Measurements from ENCODE around the gene UROC1.

The UROC1 gene

DNA sequence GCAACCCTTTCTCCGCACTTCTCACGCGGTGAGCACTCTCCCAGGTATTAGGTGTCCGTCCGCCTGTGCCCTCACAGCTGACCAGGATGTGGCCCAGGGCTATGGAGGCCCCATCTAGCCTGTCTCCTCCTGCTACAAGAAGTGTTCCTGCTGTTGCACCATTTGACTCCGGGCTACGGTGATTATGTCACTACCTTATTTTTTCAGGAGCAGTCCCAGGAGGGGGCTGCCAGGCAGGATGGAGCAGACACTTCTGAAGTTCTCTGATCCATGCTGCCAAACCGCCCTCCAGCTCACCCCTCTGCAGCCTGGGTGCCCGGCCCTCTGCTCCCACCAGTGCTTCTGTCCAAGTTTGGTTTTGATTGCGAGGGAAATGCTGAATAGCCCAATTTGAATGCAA, 78.8 kb downstream of the UROC1 start:
- H3K4me3 ChIP-seq (ENCODE audit: low read depth, low read length) = no peak overlapping the region
- TF ChIP-seq, protein P1, sequence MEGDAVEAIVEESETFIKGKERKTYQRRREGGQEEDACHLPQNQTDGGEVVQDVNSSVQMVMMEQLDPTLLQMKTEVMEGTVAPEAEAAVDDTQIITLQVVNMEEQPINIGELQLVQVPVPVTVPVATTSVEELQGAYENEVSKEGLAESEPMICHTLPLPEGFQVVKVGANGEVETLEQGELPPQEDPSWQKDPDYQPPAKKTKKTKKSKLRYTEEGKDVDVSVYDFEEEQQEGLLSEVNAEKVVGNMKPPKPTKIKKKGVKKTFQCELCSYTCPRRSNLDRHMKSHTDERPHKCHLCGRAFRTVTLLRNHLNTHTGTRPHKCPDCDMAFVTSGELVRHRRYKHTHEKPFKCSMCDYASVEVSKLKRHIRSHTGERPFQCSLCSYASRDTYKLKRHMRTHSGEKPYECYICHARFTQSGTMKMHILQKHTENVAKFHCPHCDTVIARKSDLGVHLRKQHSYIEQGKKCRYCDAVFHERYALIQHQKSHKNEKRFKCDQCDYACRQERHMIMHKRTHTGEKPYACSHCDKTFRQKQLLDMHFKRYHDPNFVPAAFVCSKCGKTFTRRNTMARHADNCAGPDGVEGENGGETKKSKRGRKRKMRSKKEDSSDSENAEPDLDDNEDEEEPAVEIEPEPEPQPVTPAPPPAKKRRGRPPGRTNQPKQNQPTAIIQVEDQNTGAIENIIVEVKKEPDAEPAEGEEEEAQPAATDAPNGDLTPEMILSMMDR (IDR thresholded peaks at IDR 0.05; ENCODE audit: low read depth, low read length) = no peak

DNA sequence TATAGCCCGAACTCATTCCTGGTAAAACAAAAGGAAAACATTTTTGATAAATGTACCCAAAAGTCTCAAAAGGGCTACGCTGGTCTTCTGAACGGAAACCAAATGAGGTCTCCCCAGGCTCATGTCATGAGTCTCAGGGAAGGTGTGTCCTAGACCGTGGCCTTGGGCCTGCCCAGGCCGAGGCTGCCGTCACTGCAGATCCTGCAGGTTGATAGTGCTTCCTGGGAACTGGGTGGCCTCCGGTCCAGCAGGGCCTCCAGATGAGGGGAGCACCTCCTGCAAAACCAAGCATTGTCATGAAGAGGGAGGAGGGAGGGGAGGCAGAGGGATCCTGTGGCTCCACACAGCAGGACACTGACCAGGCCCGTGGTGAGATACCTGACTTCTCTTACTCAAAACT, 79.4 kb downstream of the UROC1 start:
- no peak overlapping the region for H3K4me3 ChIP-seq (ENCODE audit: low read depth, low read length)
- TF ChIP-seq, protein P1 (IDR thresholded peaks at IDR 0.05; ENCODE audit: low read depth, low read length) = no peak

DNA sequence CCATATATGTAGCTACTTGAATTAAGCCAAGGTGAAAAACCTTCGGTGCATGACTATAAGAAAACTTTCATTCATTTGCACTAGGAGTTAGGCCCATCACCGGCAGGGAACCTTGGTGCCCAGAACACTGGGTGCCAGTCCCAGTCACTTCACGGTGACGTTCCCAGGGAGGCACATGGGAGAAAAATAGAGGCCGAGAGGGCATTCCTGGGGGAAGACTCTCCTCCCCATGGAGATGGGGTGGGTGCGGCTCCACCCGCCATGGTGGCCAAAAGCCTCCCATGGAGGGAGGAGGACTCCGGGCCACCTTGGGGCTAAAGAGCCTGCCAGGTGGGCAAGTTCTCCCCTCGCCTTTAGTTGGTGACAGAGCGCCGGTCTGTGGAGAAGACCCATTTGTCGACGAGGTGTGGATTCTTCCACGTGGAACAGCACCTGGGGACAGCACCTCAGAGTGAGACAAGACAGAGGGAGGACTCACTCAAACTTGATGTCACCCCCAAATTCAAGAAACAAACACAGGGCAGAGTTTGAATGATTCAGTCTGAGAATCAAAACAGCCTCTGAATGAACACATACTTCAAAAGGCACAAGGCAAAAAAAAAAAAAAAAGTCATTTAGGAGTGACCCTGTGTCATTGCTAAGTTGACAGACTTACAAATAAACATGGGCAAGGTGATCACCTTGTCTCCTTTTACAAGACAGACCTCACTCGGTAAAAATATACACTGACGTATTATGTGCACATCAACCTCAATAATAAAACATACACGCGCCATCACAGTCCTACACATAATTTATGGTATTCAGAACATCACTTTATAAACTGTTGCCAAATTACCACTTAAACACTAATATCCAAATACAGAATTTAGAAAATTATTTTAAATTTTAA, 80.5 kb downstream of the UROC1 start:
- TF ChIP-seq, protein P1 (IDR thresholded peaks at IDR 0.05; ENCODE audit: low read depth, low read length) = no peak
- H3K4me3 ChIP-seq (ENCODE audit: low read depth, low read length) = no peak overlapping the region

DNA sequence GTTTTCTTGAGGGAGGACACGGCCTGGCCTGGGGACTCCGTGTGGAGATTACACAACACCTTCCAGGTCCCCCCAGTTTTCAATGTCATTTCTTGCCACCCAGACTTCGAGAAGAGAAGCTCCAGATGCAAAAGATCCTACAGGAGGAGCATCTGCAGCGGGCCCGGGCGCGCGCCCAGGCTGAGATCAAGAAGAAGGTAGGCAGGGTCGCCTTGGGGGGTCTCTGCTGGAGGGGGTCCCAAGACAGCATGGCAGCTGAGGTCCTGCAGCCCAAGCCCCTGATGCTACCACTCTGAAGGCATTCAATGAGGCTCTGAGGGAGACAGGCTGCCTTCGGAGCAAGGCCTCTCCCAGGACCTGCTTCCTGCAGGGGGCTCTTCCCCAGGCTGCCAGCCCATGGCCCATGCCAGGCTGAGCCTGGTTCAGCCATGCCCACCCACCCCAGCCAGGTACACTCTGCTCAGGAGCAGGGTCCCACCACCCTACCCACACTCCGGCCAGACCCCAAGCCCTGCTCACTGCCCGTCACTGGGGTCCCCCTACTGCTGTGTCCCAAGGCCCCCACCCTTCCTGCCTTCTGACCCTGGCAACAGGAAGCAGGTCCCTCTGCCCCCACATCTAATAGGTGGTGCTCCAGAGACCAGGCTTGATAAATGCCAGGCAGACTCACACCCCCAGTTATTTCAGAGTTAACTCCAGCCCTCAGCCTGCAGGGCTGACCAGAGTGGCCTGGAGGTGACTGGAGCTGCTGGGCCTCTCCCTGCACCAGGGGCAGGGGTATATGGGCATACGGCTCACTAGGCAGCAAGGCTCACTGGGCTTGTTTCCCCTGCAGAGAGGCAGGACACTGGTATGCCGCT, 81.9 kb downstream of the UROC1 start:
- TF ChIP-seq, protein P1 (IDR thresholded peaks at IDR 0.05; ENCODE audit: low read depth, low read length) = no peak
- H3K4me3 ChIP-seq (ENCODE audit: low read depth, low read length) = no peak overlapping the region

DNA sequence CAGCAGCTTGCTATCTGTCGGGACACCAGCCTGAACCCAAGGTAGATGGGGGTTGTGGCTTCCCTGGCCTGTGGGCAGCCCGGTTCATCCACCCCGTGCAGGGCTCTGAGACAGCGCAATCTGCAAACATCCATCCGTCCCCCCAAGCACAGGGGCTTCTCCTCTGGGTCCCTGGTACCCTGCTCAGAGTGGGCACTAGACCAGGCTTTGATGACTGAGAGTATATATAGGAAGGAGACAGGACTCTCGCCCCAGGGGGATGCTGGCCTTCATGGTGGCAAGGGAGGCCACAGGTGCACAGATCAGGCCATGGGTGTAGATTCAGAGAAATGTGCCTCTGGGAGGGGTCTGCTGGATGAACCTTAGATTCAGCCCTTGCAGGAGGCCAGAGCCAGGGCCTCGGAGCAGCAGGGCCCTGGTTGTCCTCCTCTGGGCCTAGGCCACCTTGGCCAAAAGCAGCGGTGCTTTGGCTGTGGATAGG, 82.6 kb downstream of the UROC1 start:
- H3K4me3 ChIP-seq (ENCODE audit: low read depth, low read length) = no peak overlapping the region
- TF ChIP-seq, protein P1 (IDR thresholded peaks at IDR 0.05; ENCODE audit: low read depth, low read length) = no peak

DNA sequence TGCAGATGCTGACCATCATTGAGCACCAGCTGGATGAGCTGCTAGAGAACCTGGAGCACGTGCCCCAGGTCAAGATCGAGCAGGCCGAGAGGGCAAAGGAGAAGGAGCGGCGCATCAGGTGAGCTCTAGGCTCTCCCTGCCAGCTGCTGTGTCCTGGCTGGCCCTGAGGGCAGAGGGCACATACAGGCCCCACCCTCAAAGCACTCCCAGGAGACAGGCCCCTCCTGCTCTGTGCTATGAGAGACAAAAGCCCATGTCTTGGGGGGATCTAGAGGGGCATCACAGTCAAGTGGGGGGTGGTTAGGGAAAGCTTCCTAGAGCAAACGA, 83.3 kb downstream of the UROC1 start:
- no peak overlapping the region for H3K4me3 ChIP-seq (ENCODE audit: low read depth, low read length)
- TF ChIP-seq, protein P1 (IDR thresholded peaks at IDR 0.05; ENCODE audit: low read depth, low read length) = no peak
